Ishikawa (cell line): ENCODE measurements around the gene ARHGAP22.

Experiments
- CEBPB ChIP-seq: IDR thresholded peaks from 2 replicates; pipeline ENCODE4 v1.6.1; 2012
- CREB1 ChIP-seq: IDR thresholded peaks from 2 replicates; pipeline ENCODE4 v1.6.1; 2012; ENCODE audit warnings: low read depth
- EGR1 ChIP-seq: IDR thresholded peaks from 2 replicates; pipeline ENCODE4 v1.6.1; 2012
- EP300 ChIP-seq: IDR thresholded peaks from 2 replicates; pipeline ENCODE4 v1.6.1; 2012; ENCODE audit warnings: borderline replicate concordance
- FOXM1 ChIP-seq: IDR thresholded peaks from 2 replicates; pipeline ENCODE4 v1.6.1; 2012; ENCODE audit warnings: low read depth, borderline replicate concordance
- MAX ChIP-seq: IDR thresholded peaks from 2 replicates; pipeline ENCODE4 v1.6.1; 2012
- NFIC ChIP-seq: IDR thresholded peaks from 2 replicates; pipeline ENCODE4 v1.6.1; 2012
- RAD21 ChIP-seq: IDR thresholded peaks from 2 replicates; pipeline ENCODE4 v1.6.1; 2012; ENCODE audit warnings: low read depth
- REST ChIP-seq: IDR thresholded peaks from 2 replicates; pipeline ENCODE4 v1.6.1; 2012; ENCODE audit warnings: low read depth, mild to moderate bottlenecking
- TAF1 ChIP-seq: IDR thresholded peaks from 2 replicates; pipeline ENCODE4 v1.6.1; 2012; ENCODE audit warnings: low read depth, mild to moderate bottlenecking
- TCF12 ChIP-seq: IDR thresholded peaks from 2 replicates; pipeline ENCODE4 v1.6.1; 2012; ENCODE audit warnings: low read depth
- TEAD4 ChIP-seq: IDR thresholded peaks from 2 replicates; pipeline ENCODE4 v1.6.1; 2012
- USF1 ChIP-seq: IDR thresholded peaks from 2 replicates; pipeline ENCODE4 v1.6.1; 2012
- YY1 ChIP-seq: IDR thresholded peaks from 2 replicates; pipeline ENCODE4 v1.6.1; 2012; ENCODE audit warnings: low read depth
- ZBTB7A ChIP-seq: IDR thresholded peaks from 2 replicates; pipeline ENCODE4 v1.6.1; 2012; ENCODE audit warnings: low read depth

The ARHGAP22 gene

GRCh38 chr10:48442809-48443177 is 162.1 kb downstream of the ARHGAP22 start:
- TF ChIP-seq FOXM1 = no peak
- no peak for TF ChIP-seq TEAD4
- TF ChIP-seq TAF1 = no peak
- no peak for TF ChIP-seq CREB1
- no peak for TF ChIP-seq MAX
- TF ChIP-seq TCF12 = no peak
- TF ChIP-seq USF1 = no peak
- TF ChIP-seq CEBPB = no peak
- TF ChIP-seq ZBTB7A = no peak
- TF ChIP-seq NFIC = no peak
- no peak for TF ChIP-seq YY1
- no peak for TF ChIP-seq REST
- no peak for TF ChIP-seq EP300

GRCh38 chr10:48442090-48442808 is 162.6 kb downstream of the ARHGAP22 start:
- TF ChIP-seq TEAD4 (no peak), USF1 (no peak), NFIC (no peak), YY1 (no peak), EGR1 (no peak), CEBPB (no peak), FOXM1 (no peak), ZBTB7A (no peak)

- TF ChIP-seq NFIC (no peak), TAF1 (no peak), YY1 (no peak), MAX (no peak), EGR1 (no peak), TEAD4 (no peak), REST (no peak), CREB1 (no peak), TCF12 (no peak), FOXM1 (no peak), USF1 (no peak)
These were observed 164.1 kb downstream of the ARHGAP22 start for GRCh38 chr10:48440771-48441170.

DNA sequence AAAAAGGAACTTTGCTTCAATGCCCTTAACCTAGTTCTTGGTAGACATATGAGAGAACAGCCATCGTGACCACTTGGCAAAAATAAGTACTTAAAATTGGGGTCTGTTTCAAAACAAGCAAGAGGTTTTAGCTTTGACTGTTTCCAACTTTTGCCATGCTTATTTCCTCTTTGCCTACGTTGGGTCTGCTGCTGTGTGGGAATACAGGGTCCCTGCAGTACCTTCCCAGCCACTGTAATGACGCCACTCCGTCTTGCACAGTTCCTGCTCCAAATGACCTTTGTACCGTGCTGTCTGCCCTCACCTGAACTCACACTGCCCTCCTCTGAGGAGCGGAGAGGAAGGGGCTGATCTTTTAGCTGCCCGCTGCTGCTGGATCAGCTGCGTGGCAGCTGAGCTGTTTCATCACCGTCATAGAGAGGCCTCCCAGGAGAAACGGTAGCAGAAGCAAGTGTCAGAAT is 165.3 kb downstream of the ARHGAP22 start:
- TF ChIP-seq RAD21 (no peak), ZBTB7A (no peak), CEBPB (no peak), MAX (no peak)

- TF ChIP-seq EGR1 = no peak
- no peak for TF ChIP-seq REST
These were observed 165.8 kb downstream of the ARHGAP22 start for GRCh38 chr10:48439031-48439430.
